ENCODE measurements around the gene RERE.
A peak's percentile ranks its signal among the peaks of the same experiment; 100 is the strongest.

Gene RERE

DNA sequence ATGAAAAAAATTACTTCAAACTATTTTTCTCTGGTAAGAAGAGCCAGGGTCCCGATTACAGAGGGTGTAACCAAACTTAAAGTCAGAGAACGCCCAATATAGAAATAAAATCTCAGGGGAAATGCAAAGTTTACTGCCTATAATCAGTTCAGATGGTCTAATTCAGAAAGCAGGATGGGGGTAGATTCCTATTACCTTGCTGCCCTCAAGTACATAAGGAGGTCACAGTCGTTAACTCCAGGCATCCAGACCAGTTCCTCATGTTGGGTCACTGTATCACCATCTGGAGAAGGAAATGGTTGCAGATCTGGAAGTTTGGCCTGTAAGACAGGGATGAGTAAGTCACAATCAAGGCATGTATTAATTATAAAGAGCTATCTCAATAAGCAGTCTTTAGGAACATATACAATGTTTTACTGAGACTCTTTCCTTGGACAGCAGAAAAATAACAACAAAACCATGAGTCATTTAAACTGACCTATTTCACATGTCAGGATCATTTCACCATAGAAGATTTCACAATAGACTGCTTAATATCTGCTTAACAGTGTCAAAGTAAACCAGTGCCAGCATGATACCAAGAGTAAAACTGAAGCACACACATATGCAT is 320.1 kb downstream of the RERE start:
- DNase-seq = peak; percentile 42

DNA sequence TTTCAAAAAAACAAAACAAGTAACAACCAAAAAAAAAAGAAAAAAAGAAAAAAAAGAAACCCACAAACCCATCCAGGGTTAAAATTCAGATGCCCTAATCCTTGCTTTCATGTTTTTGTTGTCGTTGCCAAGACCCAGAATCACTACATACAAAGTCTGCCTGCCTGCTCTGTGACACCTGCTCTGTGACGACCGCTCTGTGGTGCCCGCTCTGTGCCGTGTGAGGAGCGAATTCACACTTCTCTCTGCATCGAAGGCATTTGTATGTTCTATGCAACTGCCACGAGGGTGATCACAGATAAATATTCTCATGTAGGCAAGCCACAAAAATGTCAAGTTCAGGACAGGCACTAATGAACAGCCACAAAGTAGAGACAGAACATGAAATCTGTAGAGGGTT is 321.0 kb downstream of the RERE start:
- no peak for DNase-seq

DNA sequence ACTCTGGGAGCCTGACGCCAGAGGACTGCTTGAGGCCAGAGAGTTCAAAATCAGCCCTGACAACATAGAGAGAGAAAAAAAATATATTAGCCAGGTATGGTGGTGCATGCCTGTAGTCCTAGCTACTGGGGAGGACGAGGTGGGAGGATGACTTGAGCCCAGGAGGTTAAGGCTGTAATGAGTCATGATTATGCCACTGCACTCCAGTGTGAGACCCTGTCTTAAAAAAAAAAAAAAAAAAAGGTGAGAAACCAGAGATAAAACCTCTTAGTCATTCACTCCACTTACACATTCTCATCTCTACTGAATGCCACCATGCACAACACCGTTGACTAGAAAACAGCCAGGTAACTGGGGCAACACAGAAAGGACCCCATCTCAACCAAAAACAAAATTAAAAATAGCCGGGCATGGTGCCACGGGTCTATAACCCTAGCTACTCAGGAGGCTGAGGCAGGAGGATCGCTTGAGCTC is 321.5 kb downstream of the RERE start:
- DNase-seq = no peak

DNA sequence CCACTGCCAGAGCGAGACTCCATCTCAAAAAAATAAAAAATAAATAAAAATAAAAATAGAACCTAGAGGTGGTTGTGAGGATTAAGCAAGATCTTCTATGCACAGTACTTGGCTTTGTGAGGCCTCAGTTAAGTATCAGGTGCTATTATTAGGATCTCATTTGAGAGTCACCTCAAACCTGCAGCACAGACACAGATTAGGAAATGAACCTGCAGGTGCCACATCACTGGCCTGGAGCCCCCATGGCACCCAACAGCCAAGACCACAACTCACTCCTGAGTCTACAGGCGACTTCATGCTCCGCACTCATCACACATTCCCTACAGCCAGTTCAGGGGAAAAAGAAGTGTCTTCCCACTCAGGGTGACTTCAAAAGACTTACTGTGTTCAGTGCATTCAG is 322.8 kb downstream of the RERE start:
- DNase-seq = no peak

DNA sequence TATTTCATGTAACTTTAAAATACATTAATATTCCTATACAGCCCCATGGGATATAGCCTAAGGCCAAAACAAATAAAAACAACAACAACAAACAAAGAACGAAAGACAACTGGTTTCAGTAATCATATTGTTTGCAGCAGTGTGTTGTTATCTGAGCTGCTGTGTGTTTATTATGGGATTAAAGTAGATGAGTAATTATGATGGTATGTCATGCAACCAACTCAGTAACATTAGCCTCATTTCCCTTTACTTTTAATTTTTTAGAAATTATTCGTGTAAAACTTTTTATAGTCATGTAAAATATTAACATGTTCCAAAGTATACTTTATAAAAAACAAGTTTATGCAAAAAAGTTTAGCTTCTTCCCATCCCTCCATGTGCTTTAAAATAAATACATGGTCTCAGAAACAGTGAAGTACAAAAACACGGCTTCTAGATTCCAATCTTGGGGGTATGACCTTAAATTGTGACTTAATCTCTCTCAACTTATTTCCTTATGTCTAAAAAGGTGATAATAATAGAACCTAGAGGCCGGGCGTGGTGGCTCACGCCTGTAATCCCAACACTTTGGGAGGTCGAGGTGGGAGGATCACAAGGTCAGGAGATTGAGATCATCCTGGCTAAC is 323.4 kb downstream of the RERE start:
- no peak for DNase-seq

DNA sequence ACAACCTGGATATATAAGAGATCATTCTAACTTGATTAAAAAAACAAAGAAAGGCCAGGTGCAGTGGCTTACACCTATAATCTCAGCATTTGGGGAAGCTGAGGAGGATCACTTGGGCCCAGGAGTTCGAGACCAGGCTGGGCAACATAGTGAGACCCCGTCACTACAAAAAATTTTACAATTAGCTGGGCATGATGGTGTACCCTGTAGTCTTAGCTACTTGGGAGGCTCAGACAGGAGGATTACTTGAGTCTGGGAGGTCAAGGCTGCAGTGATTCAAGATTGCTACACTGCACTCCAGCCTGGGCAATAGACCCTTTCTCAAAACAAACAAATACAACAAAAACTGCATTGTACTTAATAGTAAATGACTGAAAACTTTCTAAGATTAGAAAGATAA is 330.2 kb downstream of the RERE start:
- no peak for DNase-seq

DNA sequence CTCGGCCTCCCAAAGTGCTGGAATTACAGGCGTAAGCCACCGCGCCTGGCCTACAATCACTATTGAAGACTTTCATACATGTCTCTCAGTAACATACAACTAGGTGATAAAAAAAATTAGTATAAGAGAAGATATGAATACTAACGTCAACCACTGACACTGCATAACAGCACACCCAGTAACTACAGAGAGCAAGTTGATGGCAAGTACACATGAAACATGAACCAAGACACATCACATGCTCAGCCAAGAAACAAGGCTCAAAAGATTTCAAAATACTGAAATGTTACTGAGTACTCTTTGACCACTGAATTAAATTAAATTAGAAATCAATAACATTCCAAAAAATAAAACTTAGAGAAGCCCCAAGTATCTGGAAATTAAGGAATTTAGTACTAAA is 331.4 kb downstream of the RERE start:
- DNase-seq = no peak

DNA sequence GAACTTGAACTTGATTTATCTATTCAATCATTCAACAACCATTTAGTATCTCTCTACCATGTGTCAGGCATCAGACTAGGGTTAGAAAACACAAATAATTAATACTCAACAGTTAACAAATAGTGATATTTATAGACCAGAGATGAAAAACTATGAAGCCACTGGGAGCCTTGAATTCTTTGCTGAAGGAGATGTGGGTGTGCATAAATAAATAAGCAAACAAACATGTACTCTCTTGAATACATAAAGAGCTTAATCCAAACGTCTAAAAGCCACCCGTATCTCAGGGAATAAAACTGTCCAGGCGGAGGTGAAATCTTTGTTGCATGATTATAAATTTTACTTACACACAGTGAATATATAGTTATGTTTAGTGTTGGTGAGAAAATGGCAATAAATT is 333.9 kb downstream of the RERE start:
- no peak for DNase-seq

DNA sequence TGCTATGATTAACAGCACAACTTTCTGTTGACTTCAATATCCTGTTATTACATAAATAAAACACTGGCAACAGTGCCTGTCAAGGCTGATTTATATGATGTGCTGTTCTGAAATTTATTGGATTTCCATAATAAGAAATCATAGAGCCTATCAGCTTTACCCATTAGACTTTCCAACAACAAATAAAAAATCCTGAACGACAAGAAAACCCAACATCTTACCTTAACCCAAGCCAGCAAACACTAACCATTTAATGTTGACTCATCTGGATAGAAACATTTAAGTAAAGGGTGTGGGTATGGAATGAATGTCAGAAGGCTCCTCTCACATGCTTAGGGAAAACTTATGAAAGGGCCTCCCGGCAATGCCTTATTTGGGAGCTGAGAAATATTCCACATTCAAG is 334.5 kb downstream of the RERE start:
- peak; percentile 55 for DNase-seq

DNA sequence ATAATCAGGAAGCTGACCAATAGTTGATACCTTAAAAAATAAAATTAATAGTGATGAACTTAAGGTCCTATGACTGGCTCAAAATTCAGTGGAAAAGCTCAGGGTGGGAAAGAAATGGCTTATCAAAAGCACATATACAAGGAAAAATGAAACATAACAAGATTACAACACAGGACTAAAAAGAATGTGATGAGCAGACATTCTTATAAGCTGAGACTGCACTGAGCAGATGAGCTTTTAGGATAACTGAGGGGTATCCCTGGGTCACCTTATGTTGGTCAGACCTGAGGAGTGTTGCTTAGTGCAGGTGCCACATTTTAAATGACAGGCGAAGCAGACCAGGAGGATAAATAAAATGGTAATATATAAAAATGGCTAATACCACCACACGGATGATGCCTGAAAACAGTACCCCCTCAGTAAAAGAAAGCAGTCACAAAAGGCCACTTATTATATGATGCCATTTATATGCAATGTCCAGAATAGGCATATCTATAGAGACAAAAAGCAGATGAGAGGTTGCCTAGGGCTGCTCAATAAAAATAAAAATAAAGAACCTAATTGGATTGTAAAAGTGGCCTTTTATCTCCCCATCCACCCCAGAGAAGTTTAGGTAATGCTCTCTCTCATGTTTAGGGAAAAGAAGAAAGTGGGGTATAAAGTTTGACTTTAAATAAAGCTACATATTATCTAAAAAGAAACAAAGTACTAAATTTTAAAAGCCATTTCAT is 335.6 kb downstream of the RERE start:
- DNase-seq = peak; percentile 19

DNA sequence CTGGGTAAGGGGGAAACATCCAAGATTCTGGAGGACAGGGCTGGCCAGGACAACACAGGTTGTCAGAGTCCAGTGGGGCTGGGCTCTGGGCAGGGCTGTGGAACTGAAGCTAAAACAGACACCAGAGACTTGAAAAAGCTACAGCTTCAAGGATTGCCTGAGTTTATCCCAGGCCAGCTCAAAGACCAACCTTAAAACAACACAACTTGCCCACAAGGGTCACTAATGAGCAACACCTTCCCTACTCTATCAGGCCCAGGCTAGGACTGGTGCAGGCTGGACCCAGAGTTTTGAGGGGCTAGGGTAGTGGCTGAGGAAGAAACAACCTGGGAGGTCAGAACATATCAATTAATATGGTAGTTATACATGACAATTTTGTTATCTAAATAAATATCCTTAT is 338.9 kb downstream of the RERE start:
- DNase-seq = no peak

DNA sequence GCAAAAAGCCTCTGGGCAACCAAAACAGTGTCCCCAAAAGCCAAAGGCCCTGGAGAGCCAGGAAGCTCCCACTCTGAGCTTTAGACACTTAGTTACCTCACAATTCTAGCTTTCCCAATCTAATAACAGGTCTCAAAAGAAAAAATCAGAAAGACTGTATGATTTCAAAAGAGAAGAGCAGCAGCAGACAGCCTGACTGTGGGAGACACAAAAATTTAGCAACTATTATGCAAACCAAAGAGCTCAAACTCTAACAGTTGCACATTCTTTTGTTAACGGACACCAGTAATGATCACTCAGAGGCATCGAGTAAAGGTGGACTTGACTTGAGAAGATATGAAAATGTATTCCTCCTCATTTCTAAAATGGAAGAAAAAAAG is 339.5 kb downstream of the RERE start:
- peak; percentile 16 for DNase-seq

DNA sequence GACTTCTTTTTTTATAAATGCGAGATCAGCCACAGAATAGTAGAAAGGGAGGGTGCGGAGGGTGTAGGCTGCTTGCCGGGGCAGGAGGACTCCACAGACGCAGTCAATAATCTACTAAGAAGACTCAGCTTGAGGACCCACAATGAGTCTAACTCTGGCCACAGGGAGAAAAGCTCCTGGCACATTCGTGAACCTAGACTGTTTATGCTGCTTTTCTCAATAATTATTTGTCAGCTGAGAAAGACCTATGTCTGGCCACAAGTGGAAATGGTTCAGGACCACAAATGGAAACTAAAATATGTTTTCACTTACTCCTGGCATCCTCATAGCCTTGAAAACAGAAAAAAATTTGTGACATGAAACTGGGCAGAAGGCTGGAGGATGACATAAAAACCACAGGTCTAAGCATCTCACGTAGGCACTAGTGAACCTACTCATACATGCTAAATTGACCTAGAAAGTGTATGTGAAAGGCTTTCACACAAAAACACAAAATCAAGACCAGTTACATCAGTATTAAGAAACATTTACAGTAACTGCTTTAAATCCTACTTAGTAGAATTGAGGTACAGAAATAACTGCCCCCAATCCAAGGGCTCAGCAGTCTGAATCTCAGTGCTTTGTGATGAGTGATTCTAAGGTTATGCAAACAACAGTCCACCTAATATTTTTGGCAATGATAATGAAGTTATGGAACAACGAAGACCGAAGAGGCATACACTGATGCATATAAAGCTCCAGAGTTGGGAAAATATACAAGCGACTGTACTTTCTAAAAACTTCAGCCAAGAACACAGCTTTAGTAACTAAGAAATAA is 340.1 kb downstream of the RERE start:
- peak; percentile 84 for DNase-seq

DNA sequence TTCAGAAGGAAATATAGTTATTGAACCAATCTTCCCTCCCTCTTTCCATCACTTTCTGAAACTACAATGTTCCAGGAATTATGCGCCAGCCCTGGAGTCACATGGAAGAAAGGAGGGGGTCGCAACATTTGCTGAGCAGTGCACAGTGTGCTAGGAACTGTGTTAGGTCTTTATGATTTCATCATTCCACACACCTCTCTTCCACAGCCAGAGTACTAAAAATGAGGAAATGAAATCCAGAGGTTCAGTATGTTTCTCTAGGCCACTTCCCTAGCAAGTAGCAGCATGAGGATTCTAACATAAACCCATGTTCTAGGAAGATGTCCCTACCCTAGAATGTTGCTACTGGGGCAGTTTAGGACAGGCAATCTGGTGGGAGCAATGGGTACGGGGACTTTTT is 341.4 kb downstream of the RERE start:
- DNase-seq = no peak

DNA sequence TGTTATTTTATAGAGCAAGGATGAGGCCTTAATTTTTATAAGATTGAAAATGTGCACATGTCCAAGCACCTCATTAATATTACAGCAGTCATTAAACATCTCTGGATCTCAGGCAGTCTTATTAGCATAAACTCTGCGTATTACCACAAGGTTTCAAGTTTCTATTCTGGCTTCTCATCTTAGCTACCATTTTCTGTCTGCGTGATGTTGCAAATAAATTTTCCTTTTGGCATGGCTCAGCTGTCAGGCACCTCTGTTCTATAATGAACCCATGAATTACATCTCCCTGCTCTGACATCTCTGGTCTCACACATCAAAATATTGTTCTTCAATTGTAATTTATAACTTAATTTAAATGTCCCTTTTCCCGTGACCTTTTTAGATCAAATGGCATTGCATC is 343.1 kb downstream of the RERE start:
- DNase-seq = no peak

DNA sequence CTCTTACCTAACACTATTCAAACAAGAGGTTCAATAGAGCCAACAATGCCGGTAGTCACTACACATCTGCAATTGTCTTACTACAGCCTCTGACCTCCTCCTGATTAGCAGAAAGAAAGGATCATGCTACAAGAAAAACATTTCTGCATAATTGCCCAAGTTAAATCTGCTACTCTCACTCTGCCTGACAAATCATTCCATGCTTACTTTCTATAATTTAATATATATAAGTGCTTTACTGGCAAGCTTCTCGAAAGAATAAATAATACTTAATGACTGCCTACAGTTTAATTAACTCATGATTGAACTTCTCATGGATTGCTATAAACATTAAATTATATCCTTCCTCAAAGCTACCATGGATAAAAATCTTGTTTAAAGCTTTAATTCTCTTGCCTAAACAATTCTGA is 343.5 kb downstream of the RERE start:
- no peak for DNase-seq

DNA sequence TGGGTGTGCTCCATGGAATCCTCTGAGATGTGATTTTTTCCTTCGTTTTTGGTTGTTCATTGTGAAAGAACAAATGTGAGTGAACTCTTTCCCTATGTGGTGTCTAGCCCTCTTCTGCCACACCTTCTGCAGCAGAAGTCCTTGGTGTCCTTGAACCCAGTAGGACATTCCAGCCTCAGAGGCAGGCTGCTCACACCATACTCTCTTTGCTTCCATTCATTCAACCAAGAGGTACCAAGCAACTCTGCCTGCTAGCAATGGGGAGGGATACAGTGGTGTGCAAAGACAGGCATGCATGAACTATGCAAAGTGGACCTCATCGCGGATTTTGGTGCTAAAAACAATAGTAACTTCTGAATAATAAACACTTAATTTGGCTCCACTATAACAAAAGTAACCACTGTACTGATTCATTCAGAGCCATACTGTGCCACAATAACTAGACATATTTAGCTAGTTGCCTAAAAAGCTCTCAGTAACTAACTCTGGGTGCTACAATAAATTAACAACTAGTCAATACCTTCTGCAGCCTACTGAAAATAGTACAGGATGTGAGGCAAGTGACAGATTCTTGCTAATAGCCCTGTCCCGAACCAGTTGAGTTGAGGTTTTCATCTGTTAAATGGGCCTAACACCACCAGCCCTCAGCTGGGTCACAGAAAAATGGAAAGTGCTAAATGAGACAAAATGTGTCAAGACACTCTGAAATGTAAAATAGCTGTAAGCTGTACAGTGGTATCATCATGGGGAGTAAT is 344.1 kb downstream of the RERE start:
- no peak for DNase-seq

DNA sequence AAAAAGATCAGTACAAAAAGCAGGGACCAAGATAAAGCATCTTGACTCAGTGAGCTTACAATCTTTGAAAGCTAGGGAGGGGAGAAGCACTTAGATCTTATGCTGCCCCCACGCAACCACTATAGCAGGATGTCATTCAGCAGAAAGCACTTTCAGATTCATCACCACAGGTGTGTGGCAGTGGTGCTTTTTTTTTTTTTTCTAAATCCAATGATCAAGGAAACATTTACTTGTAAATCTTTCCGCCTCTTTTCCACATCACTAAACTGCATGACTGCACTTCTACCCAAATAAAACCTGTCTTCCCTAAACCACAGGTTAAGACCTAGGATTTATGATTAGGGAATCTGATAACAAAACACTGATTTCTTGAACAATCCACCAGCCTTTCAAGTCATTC is 344.8 kb downstream of the RERE start:
- no peak for DNase-seq

DNA sequence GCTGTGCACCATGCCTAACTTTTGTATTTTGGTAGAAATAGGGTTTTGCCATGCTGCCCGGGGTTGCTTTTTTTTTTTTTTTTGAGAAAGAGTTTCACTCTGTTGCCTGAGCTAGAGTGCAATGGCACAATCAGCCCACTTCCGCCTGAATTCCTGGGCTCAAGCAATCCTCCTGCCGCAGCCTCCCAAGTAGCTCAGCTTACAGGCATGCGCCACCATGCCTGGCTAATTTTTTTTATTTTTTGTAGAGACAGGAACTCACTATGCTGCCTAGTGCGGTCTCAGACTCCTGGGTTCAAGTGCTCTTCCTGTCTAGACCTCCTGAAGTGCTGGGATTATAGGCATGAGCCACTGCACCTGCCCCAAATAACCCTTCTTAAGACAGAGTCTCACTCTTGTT is 346.0 kb downstream of the RERE start:
- no peak for DNase-seq

DNA sequence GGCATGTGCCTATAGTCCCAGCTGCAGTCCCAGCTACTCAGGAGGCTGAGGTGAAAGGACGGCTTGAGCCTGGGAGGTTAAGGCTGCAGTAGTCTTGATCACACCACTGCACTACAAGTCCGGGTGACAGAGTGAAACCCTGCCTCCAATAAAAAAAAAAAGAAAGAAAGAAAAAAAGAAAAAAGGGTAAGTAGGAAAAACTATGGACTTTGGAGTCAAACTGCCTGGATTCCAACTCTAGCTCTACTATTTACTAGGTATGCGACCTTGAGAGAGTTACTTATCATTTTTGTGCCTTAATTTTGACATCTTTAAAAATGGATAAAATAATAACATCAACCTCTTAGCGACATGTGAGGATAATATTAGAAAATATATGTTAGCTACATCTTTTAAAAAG is 348.7 kb downstream of the RERE start:
- DNase-seq = no peak

DNA sequence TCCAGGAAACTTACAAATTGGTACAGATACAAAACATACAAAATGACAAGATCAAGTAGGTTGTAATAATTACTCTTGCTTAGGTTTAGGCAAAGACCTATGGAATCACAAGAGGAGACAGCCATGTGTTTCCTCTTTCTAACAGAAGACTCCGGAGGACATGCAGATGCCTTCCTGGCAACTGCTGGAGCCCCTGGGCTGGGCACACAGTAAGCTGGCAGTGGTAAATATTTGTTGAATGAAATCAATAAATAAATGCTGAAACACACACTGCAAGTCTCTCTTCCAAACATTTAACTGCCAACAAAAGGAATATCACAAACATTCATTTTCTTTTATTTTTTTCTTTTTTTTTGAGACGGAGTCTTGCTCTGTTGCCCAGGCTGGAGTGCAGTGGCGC is 350.1 kb downstream of the RERE start:
- no peak for DNase-seq

DNA sequence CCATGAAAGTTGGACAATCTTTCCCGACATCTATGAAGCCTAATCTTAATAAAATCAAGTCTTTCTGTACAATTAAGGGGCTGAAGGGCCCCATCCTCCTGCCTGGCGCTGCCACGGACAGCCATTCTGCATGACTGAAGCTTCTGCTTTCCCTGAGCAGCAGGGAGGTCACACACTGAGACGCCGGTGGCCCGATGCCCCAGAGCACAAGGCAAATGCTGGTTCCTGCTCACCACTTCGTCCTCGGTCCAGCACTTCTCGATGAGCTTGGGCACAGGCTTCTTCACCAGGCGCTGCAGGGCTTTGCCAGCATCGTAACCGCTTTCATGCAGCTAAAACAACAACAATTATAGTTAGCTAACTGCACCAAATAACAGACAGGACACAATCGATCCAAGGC is 351.7 kb downstream of the RERE start:
- DNase-seq = no peak

DNA sequence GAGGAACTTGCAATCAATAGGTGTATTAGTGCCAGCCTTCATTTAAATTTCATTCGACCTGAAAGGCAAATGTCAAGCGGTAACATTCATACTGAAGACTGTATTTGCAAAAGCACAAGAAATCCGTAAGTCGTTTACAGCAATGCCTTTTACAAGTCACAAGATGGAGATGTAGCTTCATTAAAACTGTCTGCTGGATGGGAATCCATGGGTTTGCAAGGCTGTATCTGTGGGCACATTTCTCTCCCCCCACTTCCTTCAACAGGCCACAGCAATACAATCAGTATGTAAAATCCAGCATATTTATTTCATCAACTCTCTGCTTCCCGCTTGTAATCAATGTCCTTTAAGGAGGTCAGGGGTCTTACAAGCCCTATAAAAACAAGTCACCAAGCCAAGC is 352.4 kb downstream of the RERE start:
- DNase-seq = peak; percentile 71

Measured in fibroblast of skin of right quadriceps (primary cell).